OCI-LY1 (cell line): ENCODE measurements around the gene SCYL3.

Experiments used
- H2AFZ ChIP-seq: fragments of 200-600 bp; sonication (generic), shearing (Covaris generic); 2 replicates; pipeline ENCODE4 v1.6.0; 2014; ENCODE audit warnings: antibody characterized with exemption, mild to moderate bottlenecking, low read length
- H3F3A ChIP-seq: fragments of 200-600 bp; sonication (generic), shearing (Covaris generic); 2 replicates; pipeline ENCODE4 v1.6.0; 2014; ENCODE audit warnings: mild to moderate bottlenecking, antibody characterized with exemption, low read length, moderate library complexity; ENCODE audit not compliant: insufficient read depth
- H3K27ac ChIP-seq: fragments of 200-600 bp; sonication (generic); 2 replicates; pipeline ENCODE4 v1.5.1; 2014; ENCODE audit warnings: low read length, mixed run types, mild to moderate bottlenecking, low read depth; ENCODE audit not compliant: poor library complexity, severe bottlenecking
- H3K27me3 ChIP-seq: fragments of 200-600 bp; sonication (generic); 2 replicates; pipeline ENCODE4 v1.6.0; 2014; ENCODE audit warnings: antibody characterized with exemption, mild to moderate bottlenecking, low read length, moderate library complexity; ENCODE audit not compliant: insufficient read depth
- H3K36me3 ChIP-seq: fragments of 200-600 bp; sonication (generic); 2 replicates; pipeline ENCODE4 v1.6.1; 2014; ENCODE audit warnings: mild to moderate bottlenecking, antibody characterized with exemption, low read length, moderate library complexity, mixed read lengths; ENCODE audit not compliant: insufficient read depth
- H3K4me1 ChIP-seq: fragments of 200-600 bp; sonication (generic); 2 replicates; pipeline ENCODE4 v1.5.1; 2014; ENCODE audit warnings: mild to moderate bottlenecking, low read length, moderate library complexity; ENCODE audit not compliant: insufficient read depth, severe bottlenecking
- H3K4me2 ChIP-seq: fragments of 200-600 bp; sonication (generic), shearing (Covaris generic); 2 replicates; pipeline ENCODE4 v1.6.1; 2014; ENCODE audit warnings: low read length
- H3K4me3 ChIP-seq: fragments of 200-600 bp; sonication (generic); 2 replicates; pipeline ENCODE4 v1.5.1; 2014; ENCODE audit warnings: low read length, low read depth, mild to moderate bottlenecking, mixed read lengths; ENCODE audit not compliant: poor library complexity, severe bottlenecking
- H3K79me2 ChIP-seq: fragments of 200-600 bp; shearing (Covaris generic); 2 replicates; pipeline ENCODE4 v1.6.1; 2016; ENCODE audit warnings: mixed run types, low read length, mixed read lengths; ENCODE audit not compliant: insufficient read depth
- H3K9ac ChIP-seq: fragments of 200-600 bp; sonication (generic), shearing (Covaris generic); 2 replicates; pipeline ENCODE4 v1.6.1; 2014; ENCODE audit warnings: mild to moderate bottlenecking, low read length, mixed read lengths
- H3K9me2 ChIP-seq: fragments of 200-600 bp; sonication (generic), shearing (Covaris generic); 2 replicates; pipeline ENCODE4 v1.6.1; 2014; ENCODE audit warnings: low read depth, mild to moderate bottlenecking, low read length, mixed read lengths
- H3K9me3 ChIP-seq: fragments of 200-600 bp; shearing (Covaris generic); 2 replicates; pipeline ENCODE4 v1.6.1; 2014; ENCODE audit warnings: low read length, mixed read lengths
- H4K20me1 ChIP-seq: fragments of 200-600 bp; sonication (generic), shearing (Covaris generic); 2 replicates; pipeline ENCODE4 v1.6.0; 2016; ENCODE audit warnings: mild to moderate bottlenecking, low read length; ENCODE audit not compliant: insufficient read depth
- EZH2 ChIP-seq: fragments of 200-600 bp; sonication (generic), shearing (Covaris generic); IDR thresholded peaks from 2 replicates; pipeline ENCODE4 v1.8.0; 2017; ENCODE audit warnings: borderline replicate concordance, mixed run types, mild to moderate bottlenecking, antibody characterized with exemption, low read length, moderate library complexity, mixed read lengths
- TF ChIP-seq, protein P1 (sequence below): fragments of 200-600 bp; sonication (generic), shearing (Covaris generic); IDR thresholded peaks from 2 replicates; pipeline ENCODE4 v1.5.1; 2017; ENCODE audit warnings: mild to moderate bottlenecking, antibody characterized with exemption, low read length, moderate library complexity, mixed read lengths

SCYL3 gene

DNA sequence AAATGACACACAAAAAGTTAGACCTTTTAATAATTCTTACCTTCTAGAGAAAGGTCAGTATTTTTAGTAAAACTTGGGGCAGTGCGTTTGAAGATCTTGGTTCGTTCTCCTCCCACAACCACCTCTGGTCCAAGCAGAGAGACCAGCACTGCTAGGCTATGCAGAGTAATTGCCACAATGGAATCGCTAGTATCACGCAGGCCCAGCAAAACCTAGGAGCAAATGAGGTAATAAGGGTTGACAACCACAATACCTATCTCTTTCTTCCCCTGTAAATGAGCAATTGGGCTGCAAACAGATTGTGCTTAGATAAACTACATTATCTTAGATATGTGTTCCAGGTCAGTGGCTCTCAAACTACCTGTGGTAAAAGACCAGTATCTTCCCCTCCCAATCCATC, 34.7 kb downstream of the SCYL3 start:
- no peaks in the 10 kb centered on the region for H3K9me2 ChIP-seq
- H3K4me1 ChIP-seq = peaks cover 7% of the 10 kb centered on the region
- no peaks in the 10 kb centered on the region for H3K27me3 ChIP-seq
- TF ChIP-seq EZH2 = no peak
- TF ChIP-seq, protein P1, sequence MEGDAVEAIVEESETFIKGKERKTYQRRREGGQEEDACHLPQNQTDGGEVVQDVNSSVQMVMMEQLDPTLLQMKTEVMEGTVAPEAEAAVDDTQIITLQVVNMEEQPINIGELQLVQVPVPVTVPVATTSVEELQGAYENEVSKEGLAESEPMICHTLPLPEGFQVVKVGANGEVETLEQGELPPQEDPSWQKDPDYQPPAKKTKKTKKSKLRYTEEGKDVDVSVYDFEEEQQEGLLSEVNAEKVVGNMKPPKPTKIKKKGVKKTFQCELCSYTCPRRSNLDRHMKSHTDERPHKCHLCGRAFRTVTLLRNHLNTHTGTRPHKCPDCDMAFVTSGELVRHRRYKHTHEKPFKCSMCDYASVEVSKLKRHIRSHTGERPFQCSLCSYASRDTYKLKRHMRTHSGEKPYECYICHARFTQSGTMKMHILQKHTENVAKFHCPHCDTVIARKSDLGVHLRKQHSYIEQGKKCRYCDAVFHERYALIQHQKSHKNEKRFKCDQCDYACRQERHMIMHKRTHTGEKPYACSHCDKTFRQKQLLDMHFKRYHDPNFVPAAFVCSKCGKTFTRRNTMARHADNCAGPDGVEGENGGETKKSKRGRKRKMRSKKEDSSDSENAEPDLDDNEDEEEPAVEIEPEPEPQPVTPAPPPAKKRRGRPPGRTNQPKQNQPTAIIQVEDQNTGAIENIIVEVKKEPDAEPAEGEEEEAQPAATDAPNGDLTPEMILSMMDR = no peak
- no peaks in the 10 kb centered on the region for H4K20me1 ChIP-seq
- no peaks in the 10 kb centered on the region for H3K9me3 ChIP-seq
- no peak overlapping the region for H3K4me2 ChIP-seq
- no peaks in the 10 kb centered on the region for H3K79me2 ChIP-seq
- H3K27ac ChIP-seq = no peak overlapping the region
- peaks cover 83% of the 10 kb centered on the region for H3K36me3 ChIP-seq
- no peak overlapping the region for H3K4me3 ChIP-seq
- H3F3A ChIP-seq = no peaks in the 10 kb centered on the region
- H3K9ac ChIP-seq = no peak overlapping the region
- H2AFZ ChIP-seq = no peak overlapping the region

DNA sequence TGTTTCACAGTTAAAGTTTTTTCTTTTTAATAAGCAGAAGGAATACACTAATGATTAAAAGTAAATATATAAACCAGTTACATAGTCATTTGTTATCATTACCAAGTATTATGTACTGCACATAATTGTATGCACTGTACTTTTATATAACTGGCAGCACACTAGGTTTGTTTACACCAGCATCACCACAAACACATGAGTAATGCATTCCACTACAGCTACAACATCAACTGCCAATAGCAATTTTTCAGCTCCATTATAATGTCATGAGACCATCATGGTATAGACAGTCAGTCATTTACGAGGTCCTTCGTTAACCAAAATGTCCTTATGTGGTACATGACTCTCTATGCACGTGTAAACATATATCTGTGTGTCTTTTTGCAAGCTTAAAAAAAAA, 35.2 kb downstream of the SCYL3 start:
- H3K9ac ChIP-seq = no peak overlapping the region
- no peak overlapping the region for H3K27ac ChIP-seq
- peaks cover 7% of the 10 kb centered on the region for H3K4me1 ChIP-seq
- no peak overlapping the region for H3K4me3 ChIP-seq
- H2AFZ ChIP-seq = no peak overlapping the region
- H3K79me2 ChIP-seq = no peaks in the 10 kb centered on the region
- no peaks in the 10 kb centered on the region for H3K9me3 ChIP-seq
- peaks cover 83% of the 10 kb centered on the region for H3K36me3 ChIP-seq
- H4K20me1 ChIP-seq = no peaks in the 10 kb centered on the region
- H3F3A ChIP-seq = no peaks in the 10 kb centered on the region
- TF ChIP-seq, protein P1 = no peak
- no peak for TF ChIP-seq EZH2
- H3K27me3 ChIP-seq = no peaks in the 10 kb centered on the region
- no peaks in the 10 kb centered on the region for H3K9me2 ChIP-seq
- no peak overlapping the region for H3K4me2 ChIP-seq

DNA sequence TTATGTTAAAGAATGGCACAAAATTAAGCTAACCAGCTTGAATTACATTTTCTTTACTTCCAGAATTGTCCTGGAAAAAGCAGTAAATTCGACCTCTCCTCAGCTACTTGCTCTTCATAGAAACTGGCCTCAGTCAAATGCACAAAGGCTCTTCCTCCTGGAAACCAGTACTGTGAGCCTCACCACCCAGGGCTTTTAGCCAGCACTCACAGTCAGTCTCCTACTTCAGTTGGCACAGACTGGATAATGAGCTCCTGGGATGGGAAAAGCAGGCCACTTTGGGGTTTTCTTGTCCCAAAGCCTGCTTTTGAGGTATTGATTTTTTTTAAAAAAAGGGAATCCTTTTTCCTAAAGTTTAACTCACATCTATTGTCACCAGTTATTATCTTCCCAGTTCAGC, 40.4 kb downstream of the SCYL3 start:
- Histone ChIP-seq H3K27me3 (no peaks in the 10 kb centered on the region), H3K9me2 (no peaks in the 10 kb centered on the region), H3K4me3 (no peak overlapping the region), H3K79me2 (no peaks in the 10 kb centered on the region), H3K36me3 (peaks cover 95% of the 10 kb centered on the region), H3K9me3 (no peaks in the 10 kb centered on the region), H2AFZ (no peak overlapping the region), H3F3A (no peaks in the 10 kb centered on the region), H3K4me2 (no peak overlapping the region), H3K27ac (no peak overlapping the region), H3K9ac (no peak overlapping the region), H3K4me1 (no peaks in the 10 kb centered on the region), H4K20me1 (no peaks in the 10 kb centered on the region)
- TF ChIP-seq, protein P1 = no peak
- TF ChIP-seq EZH2 = no peak
